Renal cortex interstitium (tissue), 11 donors: ENCODE results near the gene LILRA6. TPM values are rescaled to one million over a fixed set of nuclear protein-coding genes. Genes with fewer than 3 reads are reported as not detected.

Experiments used
- DNase-seq, 11 donors: peaks; one replicate each; pipeline ENCODE4 v3.0.0-alpha.2; 2013; ENCODE audit warnings: low read depth in 9 of 11, low spot score in 4 of 11; ENCODE audit errors: extremely low read depth in 1 of 11
- polyA plus RNA-seq, 3 donors: library from polyadenylated mRNA; unstranded; fragments of 120-200 nt; gene quantifications; one replicate each; pipeline ENCODE4 v1.2.1, GENCODE V29; 2013; ENCODE audit not compliant: insufficient read length in 3 of 3

The LILRA6 gene
- polyA plus RNA-seq, 3 donors, result 0.44 to 0.85 (median 0.47) TPM

- no peak for DNase-seq
Observed at GRCh38 chr19:54193011-54193410, 49.6 kb downstream of the LILRA6 start.

DNA sequence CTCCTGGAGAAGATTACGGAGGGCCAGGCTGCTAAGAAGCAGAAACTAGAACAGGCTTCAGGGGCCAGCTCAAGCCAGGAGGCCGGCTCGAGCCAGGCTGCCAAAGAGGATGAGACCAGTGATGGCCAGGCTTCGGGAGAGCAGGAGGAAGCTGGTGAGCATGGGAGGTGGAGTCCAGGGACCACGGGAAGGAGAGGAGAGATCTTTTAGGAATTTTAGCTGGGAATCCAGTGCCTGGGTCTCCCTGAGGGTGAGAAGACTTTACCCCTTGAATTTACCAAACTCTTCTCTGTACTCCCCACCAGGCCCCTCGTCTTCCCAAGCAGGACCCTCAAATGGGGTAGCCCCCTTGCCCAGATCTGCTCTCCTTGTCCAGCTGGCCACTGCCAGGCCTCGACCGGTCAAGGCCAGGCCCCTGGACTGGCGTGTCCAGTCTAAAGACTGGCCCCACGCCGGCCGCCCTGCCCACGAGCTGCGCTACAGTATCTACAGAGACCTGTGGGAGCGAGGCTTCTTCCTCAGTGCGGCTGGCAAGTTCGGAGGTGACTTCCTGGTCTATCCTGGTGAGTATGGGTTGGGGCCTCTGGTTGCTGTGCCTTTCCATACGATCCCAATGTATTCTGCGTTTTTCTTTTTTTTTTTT, 50.7 kb downstream of the LILRA6 start:
- no peak for DNase-seq

GRCh38 chr19:54191011-54191810, 51.4 kb downstream of the LILRA6 start, which contains the start of gene TSEN34:
TSS of gene TSEN34 (plus strand) at chr19:54191308. CDS start at chr19:54191365, 57 bp downstream.
- peak; percentile 72 to 90 (median 86) for DNase-seq

DNA sequence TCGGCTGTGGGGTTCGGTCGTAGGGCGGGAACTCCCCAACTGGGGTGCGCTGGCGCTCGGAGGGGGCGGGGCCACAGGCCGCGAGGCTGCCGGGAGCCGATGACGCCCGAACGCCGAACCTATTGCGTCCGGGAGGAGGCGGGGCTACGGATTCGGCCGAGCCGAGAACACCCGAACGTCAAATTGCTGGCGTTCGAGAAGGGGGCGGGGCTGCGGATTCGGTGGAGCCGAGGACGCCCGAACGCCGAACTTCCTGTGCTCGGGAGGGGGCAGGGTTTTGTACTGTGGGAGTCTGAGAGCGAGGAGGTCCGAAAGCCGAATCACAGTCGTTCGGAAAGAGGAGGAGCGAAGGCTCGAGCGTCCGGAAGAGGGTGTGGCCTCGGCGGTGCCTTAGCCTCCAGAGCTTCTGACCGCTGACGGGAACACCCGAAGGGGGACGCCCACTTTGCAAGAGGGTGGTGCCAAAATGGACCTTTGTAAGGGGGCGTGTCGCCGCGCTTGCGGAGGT, 52.0 kb downstream of the LILRA6 start:
- peak; percentile 98 to 100 (median 99) for DNase-seq

DNA sequence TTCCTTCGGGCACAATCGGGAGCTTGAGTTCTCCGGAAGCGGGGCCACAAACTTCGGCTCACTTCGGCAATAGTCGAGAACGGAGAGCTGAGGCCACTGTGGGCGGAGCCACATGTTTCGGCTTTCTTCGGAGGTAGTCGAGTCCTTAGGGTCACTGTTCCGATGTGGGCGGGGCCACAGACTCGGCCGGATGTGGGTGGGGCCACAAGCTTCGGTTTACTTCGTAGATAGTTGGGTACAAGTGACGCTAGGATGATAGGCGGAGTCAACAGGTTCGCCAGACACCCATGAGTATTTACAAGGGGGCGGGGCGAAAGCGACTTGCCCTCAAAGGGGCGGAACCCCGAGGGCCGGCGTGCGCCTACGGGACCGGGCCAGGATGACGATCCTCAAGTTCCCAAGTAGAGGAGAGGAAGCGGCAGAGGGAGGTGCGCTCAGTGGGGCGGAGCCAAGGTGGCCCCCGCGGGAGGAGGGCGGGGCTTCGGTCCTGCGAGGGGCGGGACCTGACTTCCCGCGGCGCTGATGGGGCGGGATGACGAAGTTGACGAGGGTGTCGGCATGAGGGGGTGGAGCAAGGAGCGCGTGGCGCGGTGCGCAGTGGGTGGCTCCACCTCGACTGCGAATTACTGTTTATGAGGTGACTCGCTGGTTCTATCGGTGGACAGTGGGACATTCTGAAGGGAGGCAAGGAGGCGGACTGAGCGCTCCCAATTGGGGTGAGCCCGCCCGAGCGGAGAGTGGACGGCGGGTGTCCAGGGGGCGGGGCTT, 52.7 kb downstream of the LILRA6 start:
- peak; percentile 100 for DNase-seq

DNA sequence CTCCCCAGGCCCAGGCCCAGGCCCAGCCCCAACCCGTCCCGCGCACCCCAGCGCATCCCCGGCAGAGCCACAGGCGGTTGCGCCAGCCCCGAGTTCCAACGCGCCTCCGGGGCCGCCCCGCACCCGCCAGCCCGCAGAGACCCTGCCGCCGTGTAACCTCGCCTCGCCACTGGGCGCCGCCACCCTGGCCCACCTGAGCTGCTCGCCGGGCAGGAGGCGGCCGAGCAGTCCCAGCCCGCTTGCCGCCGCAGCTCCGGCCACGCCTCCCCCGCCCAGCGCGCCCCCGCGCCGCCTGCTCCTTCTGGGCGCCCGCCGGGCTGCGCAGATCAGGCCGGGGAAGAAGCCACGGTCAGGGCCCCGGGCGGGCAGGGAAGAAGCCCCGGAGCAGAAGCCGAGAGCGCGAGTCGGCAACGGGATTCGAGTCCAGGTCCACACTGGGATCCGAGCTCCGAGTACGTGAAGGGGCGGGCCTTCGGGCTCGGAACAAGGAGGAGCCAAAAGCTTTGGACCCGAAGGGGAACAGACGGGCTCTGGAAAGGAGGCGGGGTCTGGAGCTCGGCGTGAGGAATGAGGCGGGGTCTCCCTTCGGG, 53.4 kb downstream of the LILRA6 start, which contains the start of gene MBOAT7:
TSS of gene MBOAT7 (minus strand) at position 436 of the 590 bp plus-strand sequence. CDS start 1,072 bp downstream, outside the sequence.
- no peak for DNase-seq

GRCh38 chr19:54188215-54188871, 54.2 kb downstream of the LILRA6 start:
- no peak for DNase-seq

DNA sequence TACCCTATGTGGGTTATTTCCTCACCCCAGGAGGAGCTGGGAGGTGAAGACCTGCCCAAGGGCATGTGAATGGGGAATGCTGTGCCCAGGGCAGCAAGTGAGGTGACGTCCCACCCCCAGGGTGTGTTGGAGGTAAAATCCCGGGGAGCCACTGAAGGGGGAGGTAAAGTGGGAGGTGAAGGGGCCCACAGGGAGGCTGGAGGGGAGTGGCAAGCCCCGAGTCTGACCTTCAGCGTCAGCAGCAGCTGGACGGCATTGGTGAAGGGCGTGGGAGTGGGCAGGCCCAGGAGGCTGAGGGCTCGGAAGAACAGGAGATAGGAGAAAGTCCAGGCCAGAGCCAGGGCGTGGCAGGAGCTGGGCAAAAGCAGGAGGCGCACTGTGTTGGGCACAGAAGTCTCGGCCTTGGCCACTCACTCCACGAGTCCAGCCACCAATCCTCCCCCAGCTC, 55.6 kb downstream of the LILRA6 start:
- DNase-seq, result no peak

Other genes with a start within 250 kb of the LILRA6 start
- gene VSTM1, start 178.9 kb downstream of the LILRA6 start, polyA plus RNA-seq, result under 1 TPM in 1 of 3 donors, not detected in 2; 0.27 TPM
- under 1 TPM in 2 of 3 donors, not detected in 1; 0.17 to 0.20 TPM for gene TARM1, start 161.4 kb downstream of the LILRA6 start, polyA plus RNA-seq
- gene OSCAR, start 142.0 kb downstream of the LILRA6 start, polyA plus RNA-seq, result under 1 TPM; 0.11 to 0.42 (median 0.27) TPM
- gene NDUFA3, start 139.9 kb downstream of the LILRA6 start, polyA plus RNA-seq, result 100 to 1,000 TPM in 2 of 3 donors, 10 to 100 TPM in 1; 84.6 to 151 (median 147) TPM
- gene TFPT, start 127.1 kb downstream of the LILRA6 start, polyA plus RNA-seq, result 10 to 100 TPM; 12.0 to 19.3 (median 18.8) TPM
- 10 to 100 TPM; 68.0 to 82.8 (median 73.0) TPM for gene PRPF31, start 127.0 kb downstream of the LILRA6 start, polyA plus RNA-seq
- 10 to 100 TPM; 66.6 to 75.4 (median 75.4) TPM for gene CNOT3, start 105.0 kb downstream of the LILRA6 start, polyA plus RNA-seq
- gene LENG1, start 83.1 kb downstream of the LILRA6 start, polyA plus RNA-seq, result 10 to 100 TPM in 1 of 3 donors, 1 to 10 TPM in 2; 7.5 to 10.5 (median 9.8) TPM
- 10 to 100 TPM; 20.1 to 50.0 (median 29.2) TPM for gene TMC4, start 69.6 kb downstream of the LILRA6 start, polyA plus RNA-seq
- gene MBOAT7, start 53.2 kb downstream of the LILRA6 start, polyA plus RNA-seq, result 10 to 100 TPM; 56.8 to 85.9 (median 80.3) TPM
- 10 to 100 TPM; 46.2 to 63.2 (median 60.2) TPM for gene TSEN34, start 51.5 kb downstream of the LILRA6 start, polyA plus RNA-seq
- 1,000 to 10,000 TPM; 1,235 to 1,695 (median 1,501) TPM for gene RPS9, start 41.9 kb downstream of the LILRA6 start, polyA plus RNA-seq
- 1 to 10 TPM; 1.0 to 3.8 (median 1.5) TPM for gene LILRB3, start 19.8 kb downstream of the LILRA6 start, polyA plus RNA-seq
- 1 to 10 TPM; 1.4 to 3.7 (median 2.3) TPM for gene LILRB5, start 14.5 kb upstream of the LILRA6 start, polyA plus RNA-seq
- gene LILRB2, start 38.3 kb upstream of the LILRA6 start, polyA plus RNA-seq, result 1 to 10 TPM in 2 of 3 donors, under 1 TPM in 1; 0.84 to 2.8 (median 1.7) TPM
- gene LILRA5, start 70.4 kb upstream of the LILRA6 start, polyA plus RNA-seq, result 1 to 10 TPM in 1 of 3 donors, under 1 TPM in 2; 0.42 to 1.7 (median 0.70) TPM
- under 1 TPM in 1 of 3 donors, not detected in 2; 0.11 TPM for gene LILRA4, start 96.4 kb upstream of the LILRA6 start, polyA plus RNA-seq
- gene LAIR1, start 122.1 kb upstream of the LILRA6 start, polyA plus RNA-seq, result 1 to 10 TPM; 3.3 to 5.9 (median 5.3) TPM
- 10 to 100 TPM in 1 of 3 donors, 1 to 10 TPM in 2; 7.7 to 13.5 (median 8.0) TPM for gene TTYH1, start 172.7 kb upstream of the LILRA6 start, polyA plus RNA-seq
- gene LENG8, start 206.4 kb upstream of the LILRA6 start, polyA plus RNA-seq, result 100 to 1,000 TPM; 119 to 275 (median 153) TPM
- 1 to 10 TPM; 1.6 to 3.3 (median 1.8) TPM for gene LENG9, start 221.0 kb upstream of the LILRA6 start, polyA plus RNA-seq
- 10 to 100 TPM; 18.7 to 44.1 (median 37.1) TPM for gene CDC42EP5, start 230.5 kb upstream of the LILRA6 start, polyA plus RNA-seq